GM23338 (cell line): ENCODE data around the gene CHST14. TPM values are rescaled to one million over a fixed set of nuclear protein-coding genes. Genes with fewer than 3 reads are reported as not detected.
A peak's percentile ranks its signal among the peaks of the same experiment; 100 is the strongest.

ENCODE experiments used
- ATAC-seq: fragments of 200-7000 bp; cut with Tn5 transposase; 3 replicates; pipeline ENCODE4 v1.9.1; 2020
- DNase-seq: peaks from one replicate; pipeline ENCODE4 v3.0.0-alpha.2; 2015; ENCODE audit warnings: low spot score
- H2AFZ ChIP-seq: fragments of 200-600 bp; sonication (generic); 2 replicates; pipeline ENCODE4 v1.8.0; 2016; ENCODE audit warnings: antibody characterized with exemption, mild to moderate bottlenecking, moderate library complexity
- H3F3A ChIP-seq: fragments of 200-600 bp; sonication (generic); replicated peaks from 2 replicates; pipeline ENCODE4 v1.8.0; 2017; ENCODE audit warnings: antibody characterized with exemption, mixed run types, low read depth
- H3K27ac ChIP-seq: fragments of 200-600 bp; sonication (generic); 2 replicates; pipeline ENCODE4 v1.6.1; 2016; ENCODE audit warnings: low read depth
- H3K27me3 ChIP-seq: fragments of 200-600 bp; sonication (generic); 2 replicates; pipeline ENCODE4 v1.8.0; 2016; ENCODE audit warnings: mild to moderate bottlenecking, mixed run types, moderate library complexity; ENCODE audit not compliant: insufficient read depth
- H3K36me3 ChIP-seq: fragments of 200-600 bp; sonication (generic); 2 replicates; pipeline ENCODE4 v1.8.0; 2016; ENCODE audit warnings: mild to moderate bottlenecking; ENCODE audit not compliant: insufficient read depth
- H3K4me1 ChIP-seq: fragments of 200-600 bp; sonication (generic); 2 replicates; pipeline ENCODE4 v1.8.0; 2016; ENCODE audit warnings: mild to moderate bottlenecking, moderate library complexity; ENCODE audit not compliant: insufficient read depth
- H3K4me2 ChIP-seq: fragments of 200-600 bp; sonication (generic); 2 replicates; pipeline ENCODE4 v1.7.1; 2017; ENCODE audit warnings: mixed run types
- H3K4me3 ChIP-seq: fragments of 200-600 bp; sonication (generic); 2 replicates; pipeline ENCODE4 v1.6.1; 2016; ENCODE audit warnings: mixed run types
- H3K79me2 ChIP-seq: fragments of 200-600 bp; sonication (generic); replicated peaks from 2 replicates; pipeline ENCODE4 v1.8.0; 2017; ENCODE audit warnings: mild to moderate bottlenecking; ENCODE audit not compliant: insufficient read depth
- H3K9me2 ChIP-seq: fragments of 200-600 bp; sonication (generic); 2 replicates; pipeline ENCODE4 v1.8.0; 2017; ENCODE audit not compliant: insufficient read depth
- H4K20me1 ChIP-seq: fragments of 200-600 bp; sonication (generic); replicated peaks from 2 replicates; pipeline ENCODE4 v1.8.0; 2017; ENCODE audit warnings: mild to moderate bottlenecking; ENCODE audit not compliant: insufficient read depth
- H3K27ac Mint-ChIP-seq: 2 replicates; pipeline ENCODE4 v1.8.0; 2020; ENCODE audit warnings: inconsistent platforms, mild to moderate bottlenecking, moderate library complexity, mixed read lengths
- H3K27me3 Mint-ChIP-seq: 3 replicates; pipeline ENCODE4 v1.8.0; 2022; ENCODE audit warnings: low read depth, mild to moderate bottlenecking, moderate library complexity, mixed read lengths, inconsistent platforms; ENCODE audit not compliant: insufficient read depth, poor library complexity
- H3K36me3 Mint-ChIP-seq: 3 replicates; pipeline ENCODE4 v1.8.0; 2021; ENCODE audit warnings: low read depth, mild to moderate bottlenecking, inconsistent platforms, moderate library complexity, mixed read lengths
- H3K4me1 Mint-ChIP-seq: 3 replicates; pipeline ENCODE4 v1.8.0; 2020; ENCODE audit warnings: mild to moderate bottlenecking, inconsistent platforms, mixed read lengths
- H3K4me3 Mint-ChIP-seq: 3 replicates; pipeline ENCODE4 v1.8.0; 2021; ENCODE audit warnings: moderate library complexity, mild to moderate bottlenecking, inconsistent platforms, mixed read lengths
- H3K9me3 Mint-ChIP-seq: 3 replicates; pipeline ENCODE4 v1.8.0; 2020; ENCODE audit warnings: moderate library complexity, mild to moderate bottlenecking, inconsistent platforms, mixed read lengths
- CTCF ChIP-seq, 2 experiments: fragments of 200-600 bp in 1 of 2; sonication (generic) in 1 of 2; conservative IDR thresholded peaks; 2 replicates each; pipeline versions ENCODE4 v1.5.1 to v1.6.1; 2016 to 2017; ENCODE audit warnings: antibody characterized with exemption in 2 of 2, low read depth in 2 of 2, mild to moderate bottlenecking in 2 of 2, moderate library complexity in 1 of 2
- EZH2 ChIP-seq: fragments of 200-600 bp; sonication (generic); IDR thresholded peaks from one replicate; pipeline ENCODE4 v1.8.0; 2017; ENCODE audit warnings: antibody characterized with exemption, mild to moderate bottlenecking, low read depth; ENCODE audit not compliant: unreplicated experiment
- POLR2AphosphoS5 ChIP-seq: IDR thresholded peaks from 2 replicates; pipeline ENCODE4 v1.6.1; 2016; ENCODE audit warnings: antibody characterized with exemption, low read depth
- ZNF462 ChIP-seq: fragments of 250-450 bp; sonication (Bioruptor Pico); IDR thresholded peaks from 2 replicates; pipeline ENCODE4 v1.5.0; 2020; ENCODE audit warnings: mild to moderate bottlenecking, moderate library complexity
- polyA plus RNA-seq: library from polyadenylated mRNA; unstranded; fragments of >200 nt; fragmentation: Nextera tagmentation; extraction: Ambion mirVana; gene quantifications from 2 replicates; pipeline ENCODE4 v1.2.1, GENCODE V29; 2016
- total RNA-seq: library from RNA; depleted of rRNA; stranded (reverse); fragments of >200 nt; shearing (Covaris generic); gene quantifications from 2 replicates; pipeline ENCODE4 v1.2.3, GENCODE V29; 2014

The CHST14 gene
- total and polyA plus RNA-seq, 2 experiments from 2014 or later = 8.4 to 15.6 TPM

GRCh38 chr15:40440743-40441564 lies 29.8 kb upstream of the CHST14 start, which contains the start of gene BAHD1 (continued):
- TF ChIP-seq ZNF462 (CRISPR knock-in tag) = no peak

GRCh38 chr15:40441565-40442531 lies 28.9 kb upstream of the CHST14 start:
- H2AFZ ChIP-seq = no peak overlapping the region
- TF ChIP-seq EZH2 = no peak
- peak in 1 of 2 experiments; percentile 31; a peak in 1 of 4 replicates for TF ChIP-seq CTCF (conservative IDR thresholded peaks at IDR 0.05; ENCODE audit: low read depth in 2 of 2)
- no peak for TF ChIP-seq POLR2AphosphoS5
- Mint-ChIP-seq H3K9me3 (no peaks in the 10 kb centered on the region; the same call in 2 of the 3 replicates), H3K4me1 (peaks cover 66% of the 10 kb centered on the region), H3K27me3 (peaks cover 30% of the 10 kb centered on the region), H3K4me3 (peak overlapping the region; percentile 90), H3K27ac (no peak overlapping the region), H3K36me3 (peaks cover 21% of the 10 kb centered on the region)
- ATAC-seq (peak; percentile 0; the same call in 2 of the 3 replicates), DNase-seq (peak; percentile 43)
- H3F3A ChIP-seq = 0 out of 2 replicates have a peak, but pooled peaks cover 2% of the 10 kb centered on the region
- H3K79me2 ChIP-seq = peaks cover 54% of the 10 kb centered on the region
- peaks cover 64% of the 10 kb centered on the region for H3K4me1 ChIP-seq
- H3K27me3 ChIP-seq = peaks cover 3% of the 10 kb centered on the region; the same call in 1 of the 2 replicates
- peaks cover 44% of the 10 kb centered on the region for H4K20me1 ChIP-seq
- H3K36me3 ChIP-seq = no peaks in the 10 kb centered on the region; the same call in 1 of the 2 replicates
- H3K27ac ChIP-seq = no peak overlapping the region
- no peaks in the 10 kb centered on the region for H3K9me2 ChIP-seq
- H3K4me3 ChIP-seq = peak overlapping the region; percentile 74
- peak overlapping the region; percentile 87 for H3K4me2 ChIP-seq
